HG02588 (cell line): Measurements from ENCODE around the gene SLC25A21.
"Not testable (repeated sequence)": the region's sequence is repeated elsewhere in the genome, so short reads cannot be mapped to it uniquely, and the experiment has no call there.

Source experiments
- ATAC-seq: cut with Tn5 transposase; IDR thresholded peaks from one replicate; pipeline ENCODE4 v1.9.1; 2021; ENCODE audit warnings: mild to moderate bottlenecking, moderate library complexity; ENCODE audit not compliant: unreplicated experiment

Gene SLC25A21

GRCh38 chr14:37187294-37187693 is 14.9 kb upstream of the SLC25A21 start:
- ATAC-seq, result no peak

GRCh38 chr14:37186865-37187264 is 14.5 kb upstream of the SLC25A21 start:
- no peak for ATAC-seq

- ATAC-seq, result no peak
Measured at GRCh38 chr14:37185670-37186069, 13.3 kb upstream of the SLC25A21 start.

- ATAC-seq, result not testable (repeated sequence)
Measured at GRCh38 chr14:37184520-37184919, 12.1 kb upstream of the SLC25A21 start.

GRCh38 chr14:37181441-37181840 is 9.0 kb upstream of the SLC25A21 start:
- ATAC-seq, result no peak

- ATAC-seq, result not testable (repeated sequence)
Measured at GRCh38 chr14:37180886-37181285, 8.5 kb upstream of the SLC25A21 start.

- ATAC-seq, result no peak
Measured at GRCh38 chr14:37179896-37180502, 7.6 kb upstream of the SLC25A21 start.

GRCh38 chr14:37172936-37173614 is 669 bp upstream of the SLC25A21 start:
- no peak for ATAC-seq

- no peak for ATAC-seq
Measured at GRCh38 chr14:37171678-37172023, 755 bp downstream of the SLC25A21 start.

GRCh38 chr14:37170993-37171392 is 1.4 kb downstream of the SLC25A21 start:
- ATAC-seq, result no peak

- no peak for ATAC-seq
Measured at GRCh38 chr14:37170237-37170636, 2.2 kb downstream of the SLC25A21 start.

GRCh38 chr14:37168721-37169120 is 3.7 kb downstream of the SLC25A21 start:
- ATAC-seq, result no peak

- ATAC-seq, result no peak
Measured at GRCh38 chr14:37167151-37168047, 5.0 kb downstream of the SLC25A21 start.

GRCh38 chr14:37165794-37166193 is 6.6 kb downstream of the SLC25A21 start:
- no peak for ATAC-seq

- ATAC-seq, result not testable (repeated sequence)
Measured at GRCh38 chr14:37162307-37162706, 10.1 kb downstream of the SLC25A21 start.

GRCh38 chr14:37157987-37158386 is 14.4 kb downstream of the SLC25A21 start:
- ATAC-seq, result no peak

GRCh38 chr14:37153483-37153882 is 18.9 kb downstream of the SLC25A21 start:
- no peak for ATAC-seq

- no peak for ATAC-seq
Measured at GRCh38 chr14:37153005-37153404, 19.4 kb downstream of the SLC25A21 start.

GRCh38 chr14:37150414-37150813 is 22.0 kb downstream of the SLC25A21 start:
- ATAC-seq, result no peak

GRCh38 chr14:37147310-37147880 is 25.0 kb downstream of the SLC25A21 start:
- no peak for ATAC-seq

GRCh38 chr14:37146438-37146837 is 26.0 kb downstream of the SLC25A21 start:
- ATAC-seq, result not testable (repeated sequence)
